NCI-H187 (cell line): ENCODE data around the gene PACSIN2.
"Not testable (repeated sequence)": the region's sequence is repeated elsewhere in the genome, so short reads cannot be mapped to it uniquely, and the experiment has no call there.

Source experiments
- DNase-seq, 2 experiments: peaks; one replicate each; lab custom pipeline; 2025; lab: John Stamatoyannopoulos, UW

Gene PACSIN2

GRCh38 chr22:42925598-42925997, 89.4 kb downstream of the PACSIN2 start:
- DNase-seq = no peak

GRCh38 chr22:42925031-42925430, 89.9 kb downstream of the PACSIN2 start:
- DNase-seq = not testable (repeated sequence)

GRCh38 chr22:42924436-42924835, 90.5 kb downstream of the PACSIN2 start:
- DNase-seq = no peak

- no peak for DNase-seq
Measured at GRCh38 chr22:42922374-42923191, 92.4 kb downstream of the PACSIN2 start.

- no peak for DNase-seq
Measured at GRCh38 chr22:42920101-42920820, 94.7 kb downstream of the PACSIN2 start.

GRCh38 chr22:42919199-42919598, 95.8 kb downstream of the PACSIN2 start:
- DNase-seq = no peak

- DNase-seq = no peak
Measured at GRCh38 chr22:42918500-42918899, 96.4 kb downstream of the PACSIN2 start.

GRCh38 chr22:42917358-42917757, 97.6 kb downstream of the PACSIN2 start:
- not testable (repeated sequence) for DNase-seq

- DNase-seq = no peak
Measured at GRCh38 chr22:42915980-42916765, 98.8 kb downstream of the PACSIN2 start.

- DNase-seq = no peak
Measured at GRCh38 chr22:42914511-42915076, 100.4 kb downstream of the PACSIN2 start.

GRCh38 chr22:42913874-42914510, 101.0 kb downstream of the PACSIN2 start:
- DNase-seq = no peak

GRCh38 chr22:42912059-42912458, 102.9 kb downstream of the PACSIN2 start:
- no peak for DNase-seq

- no peak for DNase-seq
Measured at GRCh38 chr22:42910221-42910942, 104.6 kb downstream of the PACSIN2 start.

GRCh38 chr22:42909363-42910058, 105.4 kb downstream of the PACSIN2 start:
- no peak for DNase-seq

GRCh38 chr22:42908374-42908746, 106.6 kb downstream of the PACSIN2 start:
- no peak for DNase-seq

GRCh38 chr22:42907404-42908373, 107.3 kb downstream of the PACSIN2 start:
- no peak for DNase-seq

- DNase-seq = no peak
Measured at GRCh38 chr22:42906605-42907348, 108.2 kb downstream of the PACSIN2 start.

- DNase-seq = no peak
Measured at GRCh38 chr22:42905702-42906183, 109.2 kb downstream of the PACSIN2 start.
